Activated effector memory CD4-positive, alpha-beta T cell treated with anti-CD3 and anti-CD28 coated beads, Interleukin-2, amount 50 U/mL, for 16 hours (primary cell): ENCODE measurements around the gene VPS29.
"Not testable (repeated sequence)": the region's sequence is repeated elsewhere in the genome, so short reads cannot be mapped to it uniquely, and the experiment has no call there.

Experiments used
- DNase-seq: peaks from one replicate; pipeline ENCODE4 v3.0.0-alpha.2; 2020

VPS29 gene

GRCh38 chr12:110520876-110521712, 19.2 kb upstream of the VPS29 start:
- DNase-seq, result peak; percentile 77

DNA sequence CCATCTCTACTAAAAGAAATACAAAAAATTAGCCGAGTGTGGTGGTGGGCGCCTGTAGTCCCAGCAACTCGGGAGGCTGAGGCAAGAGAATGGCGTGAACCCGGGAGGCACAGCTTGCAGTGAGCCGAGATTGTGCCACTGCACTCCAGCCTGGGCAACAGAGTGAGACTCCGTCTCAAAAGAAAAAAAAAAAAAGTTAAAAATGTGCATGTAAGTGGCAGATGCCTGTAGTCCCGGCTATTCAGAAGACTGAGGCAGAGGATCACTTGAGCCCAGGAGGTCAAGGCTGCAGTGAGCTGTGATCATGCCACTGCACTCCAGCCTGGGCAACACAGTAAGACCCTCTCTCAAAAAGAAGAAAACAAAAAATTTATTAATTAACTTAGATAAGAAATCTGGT, 16.1 kb upstream of the VPS29 start:
- DNase-seq, result not testable (repeated sequence)

GRCh38 chr12:110516995-110517394, 15.1 kb upstream of the VPS29 start:
- DNase-seq, result no peak

- no peak for DNase-seq
These were observed 12.5 kb upstream of the VPS29 start for GRCh38 chr12:110514363-110514762.

DNA sequence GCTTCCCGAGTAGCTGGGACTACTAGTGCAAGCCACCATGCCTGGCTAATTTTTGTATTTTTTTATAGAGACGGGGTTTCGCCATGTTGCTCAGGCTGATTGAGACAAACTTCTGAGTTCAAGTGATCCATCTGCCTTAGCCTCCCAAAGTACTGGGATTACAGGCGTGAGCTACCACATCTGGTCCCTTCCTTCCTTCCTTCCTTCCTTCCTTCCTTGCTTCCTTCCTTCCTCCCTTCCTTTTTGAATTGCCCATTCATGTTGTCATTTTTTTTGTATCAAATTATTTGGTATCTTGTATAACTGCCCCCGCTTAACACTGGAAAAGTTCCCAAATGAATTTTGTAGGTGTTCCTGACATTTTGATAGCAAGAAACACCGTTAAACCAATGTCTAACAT, 11.9 kb upstream of the VPS29 start:
- DNase-seq, result no peak

- DNase-seq, result no peak
These were observed 6.2 kb upstream of the VPS29 start for GRCh38 chr12:110508071-110508586.

- DNase-seq, result no peak
These were observed 3.4 kb upstream of the VPS29 start for GRCh38 chr12:110505332-110505731.

DNA sequence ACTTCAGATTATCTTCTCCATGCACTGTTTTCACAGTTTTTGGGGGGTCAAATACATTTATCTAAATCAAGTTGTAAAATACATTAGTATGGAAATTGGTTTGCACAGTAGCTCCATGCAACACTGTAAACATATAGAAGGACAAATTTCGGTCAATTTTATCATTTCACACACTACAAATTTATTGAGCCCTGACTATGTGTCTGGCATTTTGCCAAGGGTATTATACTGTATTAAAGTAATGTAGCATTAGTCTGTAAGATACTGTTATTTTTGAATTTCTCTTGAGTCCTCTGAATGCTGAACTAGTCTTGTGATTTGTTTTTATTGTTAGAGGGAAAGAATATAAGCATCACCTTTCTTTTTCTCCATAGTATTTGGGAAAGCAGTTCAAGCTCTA, 1.5 kb upstream of the VPS29 start:
- DNase-seq, result no peak

- no peak for DNase-seq
These were observed 536 bp downstream of the VPS29 start for GRCh38 chr12:110501399-110501751.

- DNase-seq, result no peak
These were observed 2.8 kb downstream of the VPS29 start for GRCh38 chr12:110498984-110499706.

DNA sequence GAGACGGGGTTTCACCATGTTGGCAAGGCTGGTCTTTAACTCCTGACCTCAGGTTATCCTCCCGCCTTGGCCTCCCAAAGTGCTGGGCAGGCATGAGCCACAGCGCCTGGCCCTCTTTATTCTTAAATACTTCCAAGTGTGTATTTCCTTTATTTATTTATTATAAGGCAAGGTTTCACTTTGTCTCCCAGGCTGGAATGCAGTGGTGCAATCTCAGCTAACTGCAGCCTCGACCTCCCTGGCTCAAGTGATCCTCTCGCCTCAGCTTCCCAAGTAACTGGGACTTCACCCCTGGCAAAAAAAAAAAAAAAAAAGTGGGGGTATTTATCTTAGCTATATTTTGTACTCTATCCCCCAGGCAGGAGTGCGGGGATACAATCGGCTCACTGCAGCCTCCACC, 26.5 kb downstream of the VPS29 start:
- DNase-seq, result no peak

GRCh38 chr12:110468214-110469048, 33.5 kb downstream of the VPS29 start, which contains the start of the genes FAM216A and GPN3:
FAM216A (plus strand) TSS chr12:110468845; CDS start chr12:110468876, 31 bp downstream.
GPN3 (minus strand) TSS chr12:110468257; CDS start chr12:110468203, 54 bp downstream.
- DNase-seq, result peak; percentile 98

DNA sequence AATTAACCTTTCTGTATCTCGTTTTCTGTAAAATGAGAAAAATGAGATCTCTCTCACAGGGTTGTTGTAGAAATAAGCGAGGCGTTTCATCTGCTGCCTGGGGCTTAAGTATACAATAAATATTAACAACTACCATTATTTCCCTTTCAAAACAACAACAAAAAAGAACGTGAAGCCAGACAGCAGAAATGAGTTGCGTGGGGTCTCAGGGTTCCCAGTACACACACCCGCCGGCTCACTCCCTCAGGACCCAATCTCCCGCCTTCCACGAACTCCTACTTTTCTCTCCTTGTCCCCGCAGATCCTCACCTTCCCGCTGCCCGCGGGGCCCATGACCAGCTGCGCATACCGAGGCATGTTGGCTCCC, 34.1 kb downstream of the VPS29 start:
- no peak for DNase-seq

GRCh38 chr12:110466791-110467190, 35.1 kb downstream of the VPS29 start:
- no peak for DNase-seq

DNA sequence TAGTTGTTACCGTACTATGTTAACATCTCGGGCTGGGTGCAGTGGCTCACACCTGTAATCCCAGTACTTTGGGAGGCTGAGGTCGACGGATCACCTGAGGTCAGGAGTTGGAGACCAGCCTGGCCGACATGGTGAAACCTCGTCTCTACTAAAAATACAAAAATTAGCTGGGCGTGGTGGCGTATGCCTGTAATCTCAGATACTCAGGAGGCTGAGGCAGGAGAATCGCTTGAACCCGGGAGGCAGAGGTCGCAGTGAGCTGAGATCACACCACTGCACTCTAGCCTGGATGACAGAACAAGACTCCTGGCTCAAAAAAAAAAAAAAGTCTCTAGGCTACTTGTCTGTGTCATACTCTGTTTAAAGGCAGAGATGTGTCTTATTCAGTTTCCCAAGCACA, 36.1 kb downstream of the VPS29 start:
- peak; percentile 50 for DNase-seq

DNA sequence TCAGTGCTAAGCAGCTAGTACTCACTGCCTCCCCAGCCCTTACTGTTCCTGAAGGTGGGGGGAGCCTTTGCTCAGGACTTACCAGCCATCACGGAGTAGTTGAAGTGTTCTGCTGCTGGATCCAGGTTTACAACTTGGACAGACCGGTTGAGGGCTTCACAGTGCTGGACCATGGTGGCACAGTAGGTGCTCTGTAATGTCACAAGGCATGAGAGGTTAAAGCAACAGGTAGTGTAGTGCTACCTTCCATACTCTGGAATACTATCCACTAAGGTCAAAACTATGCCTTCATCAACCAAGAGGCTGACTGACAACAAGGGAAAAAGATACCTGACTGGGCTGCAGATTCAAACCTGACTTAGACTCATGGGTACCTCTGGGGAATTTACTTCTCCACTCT, 36.9 kb downstream of the VPS29 start:
- DNase-seq, result peak; percentile 60

DNA sequence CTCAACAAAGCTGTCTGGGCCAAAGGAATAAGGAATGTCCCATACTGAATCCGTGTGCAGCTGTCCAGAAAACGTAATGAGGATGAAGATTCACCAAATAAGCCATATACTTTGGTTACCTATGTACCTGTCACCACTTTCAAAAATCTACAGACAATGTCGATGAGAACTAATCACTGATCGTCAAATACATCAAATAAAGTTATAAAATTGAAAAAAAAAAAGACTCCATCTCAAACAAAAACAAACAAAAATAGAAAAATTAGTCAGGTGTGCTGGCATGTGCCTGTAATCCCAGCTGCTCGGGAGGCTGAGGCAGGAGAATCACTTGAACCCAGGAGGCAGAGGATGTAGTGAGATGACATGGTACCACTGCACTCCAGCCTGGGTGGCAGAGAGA, 40.7 kb downstream of the VPS29 start:
- DNase-seq, result not testable (repeated sequence)

DNA sequence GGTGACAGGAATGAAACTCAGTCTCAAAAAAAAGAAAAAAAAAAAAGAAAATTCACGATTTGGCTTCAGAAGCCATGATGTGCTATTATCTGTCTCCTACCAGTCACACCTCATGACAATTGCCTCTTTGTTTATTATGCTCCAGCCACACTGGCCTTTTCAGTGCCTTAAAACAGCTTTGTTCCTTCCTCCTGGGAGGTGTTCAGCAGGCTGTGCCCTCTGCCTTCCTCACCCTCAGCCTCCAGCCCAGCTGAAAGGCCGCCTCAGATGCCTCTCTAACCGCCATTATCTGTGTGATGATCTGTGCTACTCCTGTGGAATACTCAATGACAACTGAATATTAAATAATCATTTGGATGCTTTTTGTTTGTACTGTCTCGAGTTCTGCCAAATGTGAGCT, 43.2 kb downstream of the VPS29 start:
- DNase-seq, result no peak

- no peak for DNase-seq
These were observed 48.2 kb downstream of the VPS29 start for GRCh38 chr12:110453569-110454296.

GRCh38 chr12:110451263-110451662, 50.6 kb downstream of the VPS29 start:
- no peak for DNase-seq

- peak; percentile 98 for DNase-seq
These were observed 52.0 kb downstream of the VPS29 start, which contains the start of gene ARPC3 for GRCh38 chr12:110449799-110450497. ARPC3 (minus strand) TSS chr12:110450337; CDS start chr12:110450260, 77 bp downstream.

DNA sequence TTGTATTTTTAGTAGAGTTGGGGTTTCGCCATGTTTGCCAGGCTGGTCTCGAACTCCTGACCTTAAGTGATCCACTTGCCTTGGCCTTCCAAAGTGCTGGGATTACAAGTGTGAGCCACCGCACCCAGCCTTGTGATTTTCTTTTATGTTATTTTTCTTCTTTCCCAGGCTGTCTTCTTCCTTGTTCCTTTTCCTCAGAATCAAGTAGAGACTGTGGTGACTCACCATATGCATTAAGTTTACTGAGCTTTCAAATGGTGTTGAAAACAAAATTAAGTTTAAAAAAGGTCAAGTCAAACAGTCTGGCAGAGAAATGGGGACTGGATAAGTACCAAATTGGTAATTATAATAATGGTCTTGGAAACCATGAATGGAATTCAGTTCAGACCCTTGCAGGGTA, 57.5 kb downstream of the VPS29 start:
- DNase-seq, result no peak
